ENCODE results near the gene SNX10. TPM values are rescaled to one million over a fixed set of nuclear protein-coding genes. Genes with fewer than 3 reads are reported as not detected.

The SNX10 gene
- total RNA-seq, 1 donor from 2014 or later, result 0.53 TPM

- Histone ChIP-seq H3K36me3 (ENCODE audit: control insufficient read depth, insufficient read depth, low read length) (no peaks in the 10 kb centered on the region), H3K4me3 (ENCODE audit: low read depth, low read length) (no peak overlapping the region), H3K27me3 (ENCODE audit: control insufficient read depth, insufficient read depth, low read length) (peaks cover 3% of the 10 kb centered on the region)
- FAIRE-seq, result no peak
- TF ChIP-seq, protein P1, sequence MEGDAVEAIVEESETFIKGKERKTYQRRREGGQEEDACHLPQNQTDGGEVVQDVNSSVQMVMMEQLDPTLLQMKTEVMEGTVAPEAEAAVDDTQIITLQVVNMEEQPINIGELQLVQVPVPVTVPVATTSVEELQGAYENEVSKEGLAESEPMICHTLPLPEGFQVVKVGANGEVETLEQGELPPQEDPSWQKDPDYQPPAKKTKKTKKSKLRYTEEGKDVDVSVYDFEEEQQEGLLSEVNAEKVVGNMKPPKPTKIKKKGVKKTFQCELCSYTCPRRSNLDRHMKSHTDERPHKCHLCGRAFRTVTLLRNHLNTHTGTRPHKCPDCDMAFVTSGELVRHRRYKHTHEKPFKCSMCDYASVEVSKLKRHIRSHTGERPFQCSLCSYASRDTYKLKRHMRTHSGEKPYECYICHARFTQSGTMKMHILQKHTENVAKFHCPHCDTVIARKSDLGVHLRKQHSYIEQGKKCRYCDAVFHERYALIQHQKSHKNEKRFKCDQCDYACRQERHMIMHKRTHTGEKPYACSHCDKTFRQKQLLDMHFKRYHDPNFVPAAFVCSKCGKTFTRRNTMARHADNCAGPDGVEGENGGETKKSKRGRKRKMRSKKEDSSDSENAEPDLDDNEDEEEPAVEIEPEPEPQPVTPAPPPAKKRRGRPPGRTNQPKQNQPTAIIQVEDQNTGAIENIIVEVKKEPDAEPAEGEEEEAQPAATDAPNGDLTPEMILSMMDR (IDR thresholded peaks at IDR 0.05; ENCODE audit: insufficient read depth, low read length, severe bottlenecking), result no peak
- DNase-seq (ENCODE audit: low read depth), result no peak
These were observed 90.1 kb downstream of the SNX10 start for GRCh38 chr7:26381476-26382353.

GRCh38 chr7:26385240-26385639 is 93.6 kb downstream of the SNX10 start:
- no peak overlapping the region for H3K4me3 ChIP-seq (ENCODE audit: low read depth, low read length)
- H3K27me3 ChIP-seq (ENCODE audit: control insufficient read depth, insufficient read depth, low read length), result peaks cover 5% of the 10 kb centered on the region
- TF ChIP-seq, protein P1 (IDR thresholded peaks at IDR 0.05; ENCODE audit: insufficient read depth, low read length, severe bottlenecking), result no peak
- DNase-seq (ENCODE audit: low read depth), result no peak
- H3K36me3 ChIP-seq (ENCODE audit: control insufficient read depth, insufficient read depth, low read length), result no peaks in the 10 kb centered on the region
- FAIRE-seq, result no peak

DNA sequence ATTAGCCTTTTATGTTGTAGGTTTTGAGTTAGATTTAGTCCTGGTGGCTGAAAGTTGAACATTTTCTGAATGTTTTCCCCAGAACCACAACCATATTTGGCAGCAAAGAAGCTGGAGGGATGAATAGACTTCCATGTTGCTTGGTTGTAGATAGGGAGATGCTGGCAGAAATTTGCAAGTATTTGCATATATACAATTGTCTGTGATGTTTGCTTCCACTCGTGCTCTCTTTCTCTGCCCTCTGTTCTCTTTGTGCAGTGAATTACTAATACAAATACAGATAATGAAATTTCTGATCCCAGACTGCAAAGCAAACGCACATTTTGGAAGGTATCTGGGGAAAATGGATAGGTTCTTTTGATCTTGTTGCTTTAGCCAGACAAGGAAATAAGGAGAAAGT is 96.1 kb downstream of the SNX10 start:
- peaks cover 5% of the 10 kb centered on the region for H3K27me3 ChIP-seq (ENCODE audit: control insufficient read depth, insufficient read depth, low read length)
- no peaks in the 10 kb centered on the region for H3K36me3 ChIP-seq (ENCODE audit: control insufficient read depth, insufficient read depth, low read length)
- no peak overlapping the region for H3K4me3 ChIP-seq (ENCODE audit: low read depth, low read length)
- FAIRE-seq (no peak), DNase-seq (ENCODE audit: low read depth) (no peak)
- TF ChIP-seq, protein P1 (IDR thresholded peaks at IDR 0.05; ENCODE audit: insufficient read depth, low read length, severe bottlenecking), result no peak

GRCh38 chr7:26388256-26388655 is 96.6 kb downstream of the SNX10 start:
- H3K27me3 ChIP-seq (ENCODE audit: control insufficient read depth, insufficient read depth, low read length), result peaks cover 5% of the 10 kb centered on the region
- no peak for FAIRE-seq
- TF ChIP-seq, protein P1 (IDR thresholded peaks at IDR 0.05; ENCODE audit: insufficient read depth, low read length, severe bottlenecking), result no peak
- H3K36me3 ChIP-seq (ENCODE audit: control insufficient read depth, insufficient read depth, low read length), result no peaks in the 10 kb centered on the region
- H3K4me3 ChIP-seq (ENCODE audit: low read depth, low read length), result no peak overlapping the region
- no peak for DNase-seq (ENCODE audit: low read depth)

DNA sequence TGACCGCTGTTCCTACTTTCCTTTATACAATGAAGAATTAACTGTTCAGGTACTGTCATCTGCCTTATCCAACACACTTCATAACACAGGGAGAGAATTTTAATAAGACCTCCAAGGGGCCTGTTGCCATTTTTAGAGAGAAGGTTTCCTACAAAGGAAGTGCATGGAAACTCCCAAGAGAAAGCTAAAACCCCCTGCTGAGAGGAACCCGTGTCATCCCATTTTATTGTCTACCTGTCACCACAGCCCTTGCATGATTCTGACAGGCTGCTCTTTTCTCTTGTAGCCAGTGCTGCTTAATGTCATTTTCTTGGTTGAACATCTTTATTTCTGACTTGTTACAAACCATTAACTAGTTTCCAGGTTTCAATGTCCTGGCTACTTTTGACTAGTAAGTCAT is 98.4 kb downstream of the SNX10 start:
- DNase-seq (ENCODE audit: low read depth) (no peak), FAIRE-seq (no peak)
- Histone ChIP-seq H3K27me3 (ENCODE audit: control insufficient read depth, insufficient read depth, low read length) (peaks cover 4% of the 10 kb centered on the region), H3K36me3 (ENCODE audit: control insufficient read depth, insufficient read depth, low read length) (no peaks in the 10 kb centered on the region), H3K4me3 (ENCODE audit: low read depth, low read length) (no peak overlapping the region)
- TF ChIP-seq, protein P1 (IDR thresholded peaks at IDR 0.05; ENCODE audit: insufficient read depth, low read length, severe bottlenecking), result no peak
